Neuronal stem cell (in vitro differentiated cells): ENCODE data around the gene RAD51AP1.

Experiments used
- DNase-seq: peaks from one replicate; pipeline ENCODE4 v3.0.0-alpha.2; 2013; ENCODE audit warnings: low spot score
- H2AFZ ChIP-seq: one replicate; pipeline ENCODE4 v1.6.1; 2013; ENCODE audit warnings: mild to moderate bottlenecking, low read length, inconsistent platforms
- H2AK5ac ChIP-seq: 2 replicates; pipeline ENCODE4 v1.6.1; 2013; ENCODE audit warnings: low read depth, mild to moderate bottlenecking, inconsistent platforms, low read length, moderate library complexity, mixed read lengths
- H2BK120ac ChIP-seq: 2 replicates; pipeline ENCODE4 v1.6.1; 2013; ENCODE audit warnings: low read depth, mild to moderate bottlenecking, inconsistent platforms, low read length, moderate library complexity, mixed read lengths
- H2BK12ac ChIP-seq: one replicate; pipeline ENCODE4 v1.6.1; 2013; ENCODE audit warnings: low read length, inconsistent platforms
- H2BK15ac ChIP-seq: 2 replicates; pipeline ENCODE4 v1.6.1; 2013; ENCODE audit warnings: mild to moderate bottlenecking, low read length, inconsistent platforms, mixed read lengths
- H2BK5ac ChIP-seq: one replicate; pipeline ENCODE4 v1.6.1; 2013; ENCODE audit warnings: inconsistent platforms, mild to moderate bottlenecking, low read length, moderate library complexity
- H3K14ac ChIP-seq: one replicate; pipeline ENCODE4 v1.6.1; 2013; ENCODE audit warnings: low read length, inconsistent platforms
- H3K18ac ChIP-seq: 2 replicates; pipeline ENCODE4 v1.6.1; 2013; ENCODE audit warnings: low read length, inconsistent platforms
- H3K23ac ChIP-seq: 2 replicates; pipeline ENCODE4 v1.6.1; 2013; ENCODE audit warnings: low read depth, mild to moderate bottlenecking, mixed read lengths, low read length, inconsistent platforms; ENCODE audit not compliant: poor library complexity
- H3K27ac ChIP-seq: replicated peaks from 3 replicates; pipeline ENCODE4 v1.5.1; 2013; ENCODE audit warnings: low read length, inconsistent platforms
- H3K27me3 ChIP-seq, 3 experiments: 2 replicates each; pipeline ENCODE4 v1.6.1; 2013; ENCODE audit warnings: low read length in 3 of 3, mild to moderate bottlenecking in 2 of 3, inconsistent platforms in 1 of 3, low read depth in 1 of 3, mixed read lengths in 1 of 3, moderate library complexity in 1 of 3; ENCODE audit not compliant: control insufficient read depth in 3 of 3, insufficient read depth in 3 of 3
- H3K36me3 ChIP-seq, 2 donors: replicated peaks in 1 of 2; 2 replicates each; pipeline ENCODE4 v1.6.1; 2013; ENCODE audit warnings: low read length in 2 of 2; ENCODE audit not compliant: control insufficient read depth in 2 of 2, insufficient read depth in 2 of 2
- H3K4ac ChIP-seq: 2 replicates; pipeline ENCODE4 v1.6.1; 2013; ENCODE audit warnings: inconsistent platforms, mild to moderate bottlenecking, low read length, moderate library complexity
- H3K4me1 ChIP-seq, 2 donors: 1 replicate in 1 of 2; 2 replicates in 1 of 2; pipeline ENCODE4 v1.6.1; 2013; ENCODE audit warnings: low read length in 2 of 2, low read depth in 1 of 2; ENCODE audit not compliant: control insufficient read depth in 2 of 2, insufficient read depth in 1 of 2
- H3K4me2 ChIP-seq: one replicate; pipeline ENCODE4 v1.6.1; 2013; ENCODE audit warnings: mild to moderate bottlenecking, low read length, inconsistent platforms; ENCODE audit not compliant: insufficient read depth, poor library complexity, severe bottlenecking
- H3K4me3 ChIP-seq, 2 donors: 2 replicates each; pipeline ENCODE4 v1.5.1; 2013; ENCODE audit warnings: low read length in 2 of 2, mild to moderate bottlenecking in 2 of 2, inconsistent platforms in 1 of 2, moderate library complexity in 1 of 2
- H3K79me1 ChIP-seq: one replicate; pipeline ENCODE4 v1.6.1; 2013; ENCODE audit warnings: low read depth, mild to moderate bottlenecking, inconsistent platforms, low read length, moderate library complexity
- H3K9ac ChIP-seq: one replicate; pipeline ENCODE4 v1.6.1; 2013; ENCODE audit warnings: mild to moderate bottlenecking, low read depth, low read length, inconsistent platforms; ENCODE audit not compliant: poor library complexity
- H3K9me3 ChIP-seq, 2 donors: replicated peaks in 1 of 2; 2 replicates each; pipeline versions ENCODE3 to v1.6.1; 2013; ENCODE audit warnings: low read length in 2 of 2, mild to moderate bottlenecking in 2 of 2, inconsistent platforms in 1 of 2, low read depth in 1 of 2, mixed read lengths in 1 of 2, moderate library complexity in 1 of 2; ENCODE audit not compliant: control insufficient read depth in 2 of 2, insufficient read depth in 1 of 2
- H4K8ac ChIP-seq: one replicate; pipeline ENCODE4 v1.6.1; 2013; ENCODE audit warnings: low read depth, mild to moderate bottlenecking, inconsistent platforms, low read length, moderate library complexity
- H4K91ac ChIP-seq: one replicate; pipeline ENCODE4 v1.6.1; 2013; ENCODE audit warnings: low read length, low read depth, mild to moderate bottlenecking, inconsistent platforms; ENCODE audit not compliant: poor library complexity
- WGBS, 2 donors: extraction: QIAGEN DNeasy Blood & Tissue Kit; methylation state at CpG; one replicate each; pipeline ENCODE4 v1.1.7; 2013; ENCODE audit warnings: missing lambda C conversion rate in 2 of 2, mixed read lengths in 1 of 2; ENCODE audit not compliant: insufficient read length in 2 of 2, insufficient replicate concordance in 1 of 2; ENCODE audit errors: extremely low coverage in 2 of 2; 5-methylcytosine and 5-hydroxymethylcytosine counted together

The RAD51AP1 gene

DNA sequence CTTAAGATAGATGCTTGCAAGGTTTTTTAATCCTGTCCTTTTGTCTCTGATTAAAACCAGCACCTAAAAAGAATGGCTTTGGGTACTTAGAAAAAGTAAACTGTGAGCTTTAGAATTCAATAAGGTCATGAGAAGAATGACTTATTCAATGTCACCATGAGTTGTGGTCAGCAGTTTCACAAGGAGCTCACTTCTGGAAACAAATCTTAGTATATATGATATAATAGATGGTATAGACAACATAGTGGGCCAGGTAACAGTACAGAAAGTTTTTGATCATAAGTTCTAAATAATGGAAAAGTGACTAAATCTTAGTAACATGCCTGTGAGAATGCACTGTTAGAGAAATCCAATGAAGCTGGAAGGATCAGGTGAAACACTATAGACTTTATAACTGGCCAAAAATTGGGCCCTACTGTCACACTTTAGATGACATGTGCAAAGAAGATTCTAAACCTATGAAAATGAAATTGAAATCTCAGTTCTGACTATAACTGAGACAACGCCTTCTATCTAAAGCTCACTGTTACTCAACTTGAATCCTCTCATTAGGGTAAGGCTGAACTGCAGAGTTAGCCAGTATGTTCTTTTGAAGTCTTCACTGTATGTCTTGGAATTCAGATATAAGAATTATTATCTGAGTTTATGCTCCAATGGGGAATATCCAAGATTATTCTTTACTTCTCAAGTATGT is 42.4 kb upstream of the RAD51AP1 start:
- Histone ChIP-seq H3K9me3 (peaks cover 4 to 15% of the 10 kb centered on the region in 2 donors), H2BK15ac (no peak overlapping the region), H3K23ac (no peak overlapping the region), H4K8ac (no peak overlapping the region), H3K27ac (no peak overlapping the region), H3K4me3 (no peak overlapping the region), H3K14ac (no peak overlapping the region), H2BK120ac (no peak overlapping the region), H3K4ac (no peak overlapping the region), H2BK12ac (no peak overlapping the region), H3K9ac (no peak overlapping the region), H3K4me2 (no peak overlapping the region), H2AFZ (no peak overlapping the region), H3K4me1 (no peaks in the 10 kb centered on the region), H4K91ac (no peak overlapping the region), H3K79me1 (no peaks in the 10 kb centered on the region), H3K18ac (no peak overlapping the region), H3K27me3 (no peaks in the 10 kb centered on the region), H2AK5ac (no peak overlapping the region), H2BK5ac (no peak overlapping the region), H3K36me3 (peaks cover 4 to 57% of the 10 kb centered on the region in 2 donors)
- DNase-seq = no peak
- WGBS, 2 donors = no CpG with 5 or more reads among the region's 1 CpG

DNA sequence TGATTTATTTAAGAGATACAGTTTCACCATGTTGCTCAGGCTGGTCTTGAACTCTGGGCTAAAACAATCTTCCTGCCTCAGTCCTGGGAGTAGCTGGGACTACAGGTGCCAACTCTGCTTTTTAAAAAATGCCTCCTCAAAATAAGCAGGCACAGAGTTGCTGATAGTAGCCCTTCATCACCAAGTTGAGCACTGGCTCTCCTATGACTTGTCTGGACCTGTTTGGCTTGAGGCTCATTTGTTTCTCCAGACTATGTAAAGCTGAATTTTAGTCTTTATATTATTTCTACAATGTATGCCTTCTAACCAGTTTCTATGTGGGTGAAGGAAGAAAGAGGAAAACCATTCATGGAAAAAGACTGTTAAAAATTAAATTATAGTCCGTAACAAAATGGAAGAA is 39.5 kb upstream of the RAD51AP1 start:
- H3K36me3 ChIP-seq = peaks cover 6 to 75% of the 10 kb centered on the region in 2 donors

DNA sequence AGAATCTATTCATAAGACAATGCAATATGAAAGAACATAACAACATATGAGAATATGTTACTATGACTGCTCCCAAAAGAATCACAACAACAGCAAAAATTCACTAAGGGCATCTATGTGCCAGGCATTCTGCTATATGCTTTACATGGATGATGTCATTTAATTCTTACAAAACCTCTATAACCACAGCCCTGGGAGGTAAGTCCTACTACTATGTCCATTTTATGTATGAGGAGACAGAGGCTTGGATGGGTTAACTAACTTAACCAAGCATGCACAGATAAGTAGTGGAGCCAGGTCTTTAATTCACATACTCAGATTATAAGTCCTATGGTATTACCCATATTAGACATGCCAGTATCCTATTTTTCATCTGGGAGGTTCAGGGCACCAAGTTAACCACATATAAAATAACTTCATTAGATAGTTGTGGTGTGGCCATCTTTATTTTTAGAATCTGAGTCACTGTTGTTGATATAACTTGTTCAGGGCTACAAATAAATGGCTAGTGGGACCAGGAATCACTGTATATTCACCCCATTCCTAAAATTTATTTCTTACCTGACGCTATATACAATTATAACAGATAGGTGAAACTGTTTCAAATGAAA is 33.2 kb upstream of the RAD51AP1 start:
- H2BK5ac ChIP-seq = no peak overlapping the region
- H2AFZ ChIP-seq = no peak overlapping the region
- DNase-seq = no peak
- no peak overlapping the region for H3K4me2 ChIP-seq
- H2AK5ac ChIP-seq = no peak overlapping the region
- no peak overlapping the region for H3K27ac ChIP-seq
- no peaks in the 10 kb centered on the region for H3K9me3 ChIP-seq
- H3K27me3 ChIP-seq = no peaks in the 10 kb centered on the region
- no peak overlapping the region for H3K23ac ChIP-seq
- H3K18ac ChIP-seq = no peak overlapping the region
- no peak overlapping the region for H2BK12ac ChIP-seq
- H3K9ac ChIP-seq = no peak overlapping the region
- no peak overlapping the region for H4K91ac ChIP-seq
- H3K36me3 ChIP-seq = peaks cover 3 to 38% of the 10 kb centered on the region in 2 donors
- no peak overlapping the region for H3K4ac ChIP-seq
- WGBS, 2 donors = no CpG with 5 or more reads among the region's 1 CpG
- H4K8ac ChIP-seq = no peak overlapping the region
- no peak overlapping the region for H2BK120ac ChIP-seq
- H2BK15ac ChIP-seq = no peak overlapping the region
- H3K4me3 ChIP-seq = no peak overlapping the region
- no peaks in the 10 kb centered on the region for H3K79me1 ChIP-seq
- no peaks in the 10 kb centered on the region for H3K4me1 ChIP-seq
- no peak overlapping the region for H3K14ac ChIP-seq

More for the DNA sequence above, 39.5 kb upstream of the RAD51AP1 start:
- H3K4me2 ChIP-seq = no peak overlapping the region
- H3K27me3 ChIP-seq = no peaks in the 10 kb centered on the region
- no peaks in the 10 kb centered on the region for H3K4me1 ChIP-seq
- H4K8ac ChIP-seq = no peak overlapping the region
- no peak overlapping the region for H2BK15ac ChIP-seq
- H3K23ac ChIP-seq = no peak overlapping the region
- no peak overlapping the region for H2BK12ac ChIP-seq
- no peak overlapping the region for H3K9ac ChIP-seq
- H3K9me3 ChIP-seq = peaks cover 4 to 15% of the 10 kb centered on the region in 2 donors
- no peak overlapping the region for H3K14ac ChIP-seq
- H2AK5ac ChIP-seq = no peak overlapping the region
- no peak overlapping the region for H2BK120ac ChIP-seq
- no peak overlapping the region for H2BK5ac ChIP-seq
- H3K18ac ChIP-seq = no peak overlapping the region
- H3K79me1 ChIP-seq = no peaks in the 10 kb centered on the region
- H3K27ac ChIP-seq = no peak overlapping the region
- no CpG with 5 or more reads among the region's 1 CpG for WGBS, 2 donors
- DNase-seq = no peak
- H2AFZ ChIP-seq = no peak overlapping the region
- no peak overlapping the region for H4K91ac ChIP-seq
- H3K4ac ChIP-seq = no peak overlapping the region
- H3K4me3 ChIP-seq = no peak overlapping the region

DNA sequence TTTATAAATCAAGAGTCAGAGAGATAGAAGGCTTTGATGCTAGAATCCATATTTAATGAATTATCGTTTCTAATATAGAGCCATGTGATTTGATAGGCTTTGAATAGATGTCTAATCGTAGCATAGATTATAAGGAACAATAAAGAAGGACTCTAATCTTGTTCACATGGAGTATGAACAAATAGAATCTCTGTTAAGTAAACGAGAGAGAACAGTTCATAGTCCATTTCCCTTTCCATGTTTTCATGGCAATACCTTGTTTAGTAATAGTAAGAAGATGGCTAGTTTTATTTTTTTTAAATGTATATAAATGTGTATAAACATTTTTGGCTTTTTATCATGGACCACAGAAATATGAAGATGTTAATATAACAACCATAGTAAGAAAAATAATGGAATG is 32.3 kb upstream of the RAD51AP1 start:
- H4K8ac ChIP-seq = no peak overlapping the region
- no peaks in the 10 kb centered on the region for H3K9me3 ChIP-seq
- H2AFZ ChIP-seq = no peak overlapping the region
- no peak overlapping the region for H3K23ac ChIP-seq
- H2BK120ac ChIP-seq = no peak overlapping the region
- no peak overlapping the region for H3K9ac ChIP-seq
- WGBS, 2 donors = no CpG with 5 or more reads among the region's 3 CpGs
- H3K4ac ChIP-seq = no peak overlapping the region
- H3K14ac ChIP-seq = no peak overlapping the region
- no peak overlapping the region for H2AK5ac ChIP-seq
- H3K27me3 ChIP-seq = no peaks in the 10 kb centered on the region
- no peak overlapping the region for H2BK15ac ChIP-seq
- no peak overlapping the region for H3K18ac ChIP-seq
- no peak overlapping the region for H3K4me2 ChIP-seq
- H3K27ac ChIP-seq = no peak overlapping the region
- H3K4me1 ChIP-seq = no peaks in the 10 kb centered on the region
- peaks cover 3 to 35% of the 10 kb centered on the region in 2 donors for H3K36me3 ChIP-seq
- no peaks in the 10 kb centered on the region for H3K79me1 ChIP-seq
- no peak for DNase-seq
- no peak overlapping the region for H4K91ac ChIP-seq
- H3K4me3 ChIP-seq = no peak overlapping the region
- no peak overlapping the region for H2BK12ac ChIP-seq
- no peak overlapping the region for H2BK5ac ChIP-seq
